ENCODE measurements around the gene MMP19. TPM values are rescaled to one million over a fixed set of nuclear protein-coding genes. Genes with fewer than 3 reads are reported as not detected.

MMP19 gene
- 1 to 10 TPM; 1.5 to 3.1 (median 1.8) TPM for total RNA-seq

DNA sequence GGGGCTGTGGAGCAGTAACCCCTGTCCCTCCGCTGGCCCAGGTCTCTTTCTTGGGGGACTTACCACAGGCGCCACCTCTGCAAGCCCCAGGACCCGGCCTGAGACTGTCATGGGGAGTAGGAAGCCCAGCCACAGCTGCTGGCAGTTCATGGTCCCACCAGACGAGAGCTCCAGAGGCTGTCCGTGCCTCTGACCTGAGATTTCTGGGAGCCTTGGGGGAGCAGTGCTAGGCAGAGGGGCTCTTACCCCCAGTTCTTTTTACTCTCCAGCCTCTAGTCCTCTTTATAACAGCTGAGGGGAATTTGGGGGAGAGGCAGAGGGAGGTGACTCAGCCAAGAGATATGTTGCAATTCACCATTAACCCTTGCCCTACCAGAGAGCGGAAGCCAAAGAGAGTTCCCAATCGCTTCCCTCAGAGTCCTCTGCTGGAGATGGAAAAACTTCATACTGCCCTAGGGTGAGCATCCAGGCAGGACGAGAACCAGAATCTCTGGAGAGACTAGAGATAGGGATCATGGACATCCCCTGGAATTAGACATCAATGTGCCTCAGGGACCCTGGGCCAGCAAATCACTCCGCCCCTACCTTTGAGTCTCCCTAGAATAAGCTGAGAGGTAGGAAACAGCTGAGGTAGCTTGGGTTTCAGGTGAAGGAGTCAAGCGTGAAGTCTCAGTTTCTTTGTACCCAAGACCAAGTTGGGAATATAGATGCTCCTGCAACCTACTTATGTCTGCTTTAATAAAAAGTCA lies at the start of gene MMP19:
Gene MMP19, minus strand, starts transcription at position 256 of the 749 bp plus-strand sequence. Its CDS starts 106 bp downstream, at position 150.
- no peaks in the 10 kb centered on the region for H3K36me3 ChIP-seq
- peak within 1 kb of the TSS; percentile 16 to 64 (median 40) for H3K4me3 ChIP-seq
- no peak for DNase-seq
- no peaks in the 10 kb centered on the region for H3K9me3 ChIP-seq
- peak within 1 kb of the TSS; percentile 47 to 83 (median 60) for H3K27ac ChIP-seq
- intact Hi-C loops (cut with DNase I) = no loop called here
- peaks cover 0 to 31% (median 0%) of the 10 kb centered on the region in 3 donors for H3K4me1 ChIP-seq
- H3K27me3 ChIP-seq = peaks cover 0 to 7% (median 0%) of the 10 kb centered on the region in 4 donors
- WGBS, 2 donors = 66 to 69% methylated on average over 5 to 8 of the region's 10 CpGs
- TF ChIP-seq POLR2A (IDR thresholded peaks at IDR 0.05) (peak in 1 of 4 donors; percentile 58), CTCF (IDR thresholded peaks at IDR 0.05) (no peak)

GRCh38 chr12:55891310-55891709 lies 48.6 kb upstream of the MMP19 start:
- TF ChIP-seq POLR2A (IDR thresholded peaks at IDR 0.05) (no peak), CTCF (IDR thresholded peaks at IDR 0.05) (no peak)
- H3K9me3 ChIP-seq = no peaks in the 10 kb centered on the region
- no peak overlapping the region for H3K4me3 ChIP-seq
- no peak overlapping the region for H3K27ac ChIP-seq
- DNase-seq = no peak
- H3K36me3 ChIP-seq = no peaks in the 10 kb centered on the region
- 87 to 93% methylated on average over 4 of the region's 4 CpGs for WGBS, 2 donors
- H3K27me3 ChIP-seq = no peaks in the 10 kb centered on the region
- H3K4me1 ChIP-seq = no peaks in the 10 kb centered on the region
- intact Hi-C loops (cut with DNase I) = no loop called here

DNA sequence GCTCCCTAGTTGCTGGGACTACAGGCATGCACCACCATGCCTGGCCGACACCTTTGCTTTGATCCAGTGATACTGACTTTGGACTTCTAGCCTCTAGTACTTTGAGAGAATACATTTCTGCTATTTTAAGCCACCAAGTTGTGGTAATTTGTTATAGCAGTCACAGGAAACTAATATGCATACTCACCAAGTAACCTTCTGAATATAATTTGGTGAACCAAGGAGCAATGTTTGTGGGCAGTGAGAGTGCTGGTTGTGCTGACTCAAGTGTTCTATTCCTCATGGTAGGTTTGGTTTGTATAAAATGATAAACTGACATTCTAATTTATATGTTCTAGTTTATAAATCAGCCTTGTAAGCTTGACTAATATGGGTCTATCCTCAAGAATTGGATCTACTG lies 42.4 kb upstream of the MMP19 start:
- intact Hi-C loops (cut with DNase I) = no loop called here
- no peaks in the 10 kb centered on the region for H3K36me3 ChIP-seq
- no peak overlapping the region for H3K27ac ChIP-seq
- H3K4me3 ChIP-seq = no peak overlapping the region
- no peak for TF ChIP-seq POLR2A (IDR thresholded peaks at IDR 0.05)
- H3K4me1 ChIP-seq = peaks cover 0 to 10% (median 0%) of the 10 kb centered on the region in 3 donors
- no peak for DNase-seq
- no peaks in the 10 kb centered on the region for H3K27me3 ChIP-seq
- H3K9me3 ChIP-seq = no peaks in the 10 kb centered on the region
- WGBS, 2 donors = 73 to 92% methylated on average over 1 of the region's 1 CpG

- intact Hi-C loops (cut with DNase I) = no loop called here
- H3K4me1 ChIP-seq = peaks cover 0 to 44% (median 10%) of the 10 kb centered on the region in 3 donors
- no peaks in the 10 kb centered on the region for H3K36me3 ChIP-seq
- H3K9me3 ChIP-seq = peaks cover 0 to 8% (median 0%) of the 10 kb centered on the region in 3 donors
- no peak overlapping the region for H3K27ac ChIP-seq
- TF ChIP-seq CTCF (IDR thresholded peaks at IDR 0.05) = no peak
- TF ChIP-seq POLR2A (IDR thresholded peaks at IDR 0.05) = no peak
- DNase-seq = no peak
- no peaks in the 10 kb centered on the region for H3K27me3 ChIP-seq
- no peak overlapping the region for H3K4me3 ChIP-seq
Measured at GRCh38 chr12:55877824-55878223, 35.1 kb upstream of the MMP19 start.

GRCh38 chr12:55875704-55876467 lies 33.1 kb upstream of the MMP19 start:
- H3K4me3 ChIP-seq = no peak overlapping the region
- intact Hi-C loops (cut with DNase I) = no loop called here
- H3K27ac ChIP-seq = peak overlapping the region in 1 of 4 donors; percentile 34
- WGBS, 2 donors = 79 to 80% methylated on average over 4 of the region's 4 CpGs
- H3K9me3 ChIP-seq = peaks cover 0 to 8% (median 0%) of the 10 kb centered on the region in 3 donors
- peaks cover 0 to 37% (median 10%) of the 10 kb centered on the region in 3 donors for H3K4me1 ChIP-seq
- no peaks in the 10 kb centered on the region for H3K36me3 ChIP-seq
- no peak for DNase-seq
- H3K27me3 ChIP-seq = no peaks in the 10 kb centered on the region
- TF ChIP-seq CTCF (IDR thresholded peaks at IDR 0.05) (no peak), POLR2A (IDR thresholded peaks at IDR 0.05) (no peak)

Data from esophagus squamous epithelium (tissue), 5 donors.